ENCODE results near the gene CENPP. TPM values are rescaled to one million over a fixed set of nuclear protein-coding genes. Genes with fewer than 3 reads are reported as not detected.
A peak's percentile ranks its signal among the peaks of the same experiment; 100 is the strongest.

Gene CENPP
- polyA plus RNA-seq, 2 of the 4 experiments (the other 2 are of a cell fraction) = 7.2 to 13.4 TPM

GRCh38 chr9:92669527-92669889, 343.8 kb downstream of the CENPP start:
- no peak for FAIRE-seq
- Histone ChIP-seq H3K9me3 (no peaks in the 10 kb centered on the region), H3K4me3 (peak overlapping the region; percentile 76), H3K4me2 (peak overlapping the region; percentile 91), H3K27ac (peak overlapping the region; percentile 78 to 93), H3K4me1 (peaks cover 15% of the 10 kb centered on the region)
- ATAC-seq = peak in 1 of 2 experiments; percentile 50; a peak in 4 of 6 replicates
- CTCF ChIA-PET = interaction anchor here (1.0 kb wide), 2 partner anchors 48 to 53 kb away, joined by 3 read pairs; no protein-coding TSS in a partner anchor
- peak in 1 of 2 experiments; percentile 28 for DNase-seq (ENCODE audit: low read depth in 1 of 2, low spot score in 1 of 2)
- TF ChIP-seq CHD2 (IDR thresholded peaks at IDR 0.05; ENCODE audit: low read length, partially characterized antibody) = no peak
- no peak for TF ChIP-seq JUNB (IDR thresholded peaks at IDR 0.05)
- no peak for TF ChIP-seq RNF2 (IDR thresholded peaks at IDR 0.05; ENCODE audit: borderline replicate concordance, low read depth)
- TF ChIP-seq RFX5 (IDR thresholded peaks at IDR 0.05) = no peak
- TF ChIP-seq CEBPB (IDR thresholded peaks at IDR 0.05) = no peak
- TF ChIP-seq NR3C1 (IDR thresholded peaks at IDR 0.05) = no peak
- TF ChIP-seq HOXB13 (CRISPR knock-in tag; IDR thresholded peaks at IDR 0.05; ENCODE audit: low read depth) = no peak
- no peak for TF ChIP-seq HDAC2 (IDR thresholded peaks at IDR 0.05)
- no peak for TF ChIP-seq BCL3 (IDR thresholded peaks at IDR 0.05)
- no peak for TF ChIP-seq SMC3 (IDR thresholded peaks at IDR 0.05)
- no peak for TF ChIP-seq POLR2A (IDR thresholded peaks at IDR 0.05; ENCODE audit: low read length)
- TF ChIP-seq ZC3H11A (IDR thresholded peaks at IDR 0.05) = no peak
- no peak for TF ChIP-seq KDM5A (IDR thresholded peaks at IDR 0.05)
- no peak for TF ChIP-seq FOSB (CRISPR knock-in tag; IDR thresholded peaks at IDR 0.05)
- TF ChIP-seq TFCP2L1 (CRISPR knock-in tag; IDR thresholded peaks at IDR 0.05) = no peak
- no peak for TF ChIP-seq FOSL2 (IDR thresholded peaks at IDR 0.05)
- no peak for TF ChIP-seq FOSL2 (CRISPR knock-in tag; IDR thresholded peaks at IDR 0.05)
- TF ChIP-seq ELK1 (IDR thresholded peaks at IDR 0.05; ENCODE audit: low read depth, low read length) = no peak
- TF ChIP-seq PBX3 (IDR thresholded peaks at IDR 0.05) = no peak
- TF ChIP-seq USF2 (IDR thresholded peaks at IDR 0.05) = no peak
- WGBS (ENCODE audit: missing lambda C conversion rate) = 2% methylated on average over 13 of the region's 29 CpGs
- POLR2A ChIA-PET = interaction anchor here (1.0 to 1.6 kb wide), 7 partner anchors 10 to 344 kb away, joined by 3 to 12 read pairs (median 7); partner anchors contain the start of genes BICD2, CENPP and NOL8

Small RNA genes lying within 50 kb of the gene (small RNA-seq; reads per million reads assigned to genes)
- gene AL157827.1 (0 reads per million in 6 experiments), gene MIR3651 (0 reads per million in 6 experiments), gene MIR4670 (0 reads per million in 6 experiments), gene SNORA84 (0 to 16.8 (median 1.4) reads per million in 6 experiments)

Other genes starting within 250 kb of the CENPP start
- gene SPTLC1, start 210.5 kb upstream of the CENPP start, polyA plus RNA-seq (2011; rRNA removed) = 112 and 122 TPM in 2 replicates
- gene SPTLC1, start 210.5 kb upstream of the CENPP start, polyA plus RNA-seq (2017; fragmentation: RNase III; extraction: RNeasy Plus Mini Kit Qiagen cat#74134 plus additional on column Dnase treatment) = 63.6 to 63.7 TPM (median 63.6 TPM) in 3 replicates
- 244 and 328 TPM in 2 replicates for gene IARS1, start 32.3 kb upstream of the CENPP start, polyA plus RNA-seq (2011; rRNA removed)
- 120 to 133 TPM (median 121 TPM) in 3 replicates for gene IARS1, start 32.3 kb upstream of the CENPP start, polyA plus RNA-seq (2017; fragmentation: RNase III; extraction: RNeasy Plus Mini Kit Qiagen cat#74134 plus additional on column Dnase treatment)
- 30.2 and 47.2 TPM in 2 replicates for gene NOL8, start 603 bp upstream of the CENPP start, polyA plus RNA-seq (2011; rRNA removed)
- gene NOL8, start 603 bp upstream of the CENPP start, polyA plus RNA-seq (2017; fragmentation: RNase III; extraction: RNeasy Plus Mini Kit Qiagen cat#74134 plus additional on column Dnase treatment) = 24.4 to 28.5 TPM (median 26.7 TPM) in 3 replicates
- not detected in 2 replicates for gene OGN, start 78.6 kb downstream of the CENPP start, polyA plus RNA-seq (2011; rRNA removed)
- not detected in 3 replicates for gene OGN, start 78.6 kb downstream of the CENPP start, polyA plus RNA-seq (2017; fragmentation: RNase III; extraction: RNeasy Plus Mini Kit Qiagen cat#74134 plus additional on column Dnase treatment)
- gene OMD, start 98.5 kb downstream of the CENPP start, polyA plus RNA-seq (2011; rRNA removed) = not detected in 2 replicates
- gene OMD, start 98.5 kb downstream of the CENPP start, polyA plus RNA-seq (2017; fragmentation: RNase III; extraction: RNeasy Plus Mini Kit Qiagen cat#74134 plus additional on column Dnase treatment) = not detected in 3 replicates
- not detected in 2 replicates for gene ASPN, start 156.6 kb downstream of the CENPP start, polyA plus RNA-seq (2011; rRNA removed)
- gene ASPN, start 156.6 kb downstream of the CENPP start, polyA plus RNA-seq (2017; fragmentation: RNase III; extraction: RNeasy Plus Mini Kit Qiagen cat#74134 plus additional on column Dnase treatment) = not detected in 3 replicates
- gene ECM2, start 210.0 kb downstream of the CENPP start, polyA plus RNA-seq (2011; rRNA removed) = 0.21 and 0.43 TPM in 2 replicates
- gene ECM2, start 210.0 kb downstream of the CENPP start, polyA plus RNA-seq (2017; fragmentation: RNase III; extraction: RNeasy Plus Mini Kit Qiagen cat#74134 plus additional on column Dnase treatment) = 0.25 to 0.41 TPM (median 0.35 TPM) in 3 replicates

Data from A549 (cell line).